ENCODE results near the gene DEAF1.

- TF ChIP-seq NFYB (CRISPR knock-in tag; conservative IDR thresholded peaks at IDR 0.05; ENCODE audit: low read depth) (peak; percentile 47; the same call in 1 of the 2 replicates), FOXJ3 (CRISPR knock-in tag; IDR thresholded peaks at IDR 0.05; ENCODE audit: borderline replicate concordance) (no peak), CTCF (IDR thresholded peaks at IDR 0.05) (no peak), GABPB1 (CRISPR knock-in tag; IDR thresholded peaks at IDR 0.05) (no peak)
These were observed 79.3 kb downstream of the DEAF1 start, which contains the start of gene IRF7 for GRCh38 chr11:615504-616319.

All from WTC11 (cell line).